Spleen (tissue), 11 donors: ENCODE data around the gene SKIDA1. TPM values are rescaled to one million over a fixed set of nuclear protein-coding genes. Genes with fewer than 3 reads are reported as not detected.

Experiments
- DNase-seq: peaks from one replicate; pipeline ENCODE4 v3.0.0-alpha.2; 2020
- H3K27ac ChIP-seq, 8 donors: fragments of 200-600 bp; sonication (generic) in 7 of 8; 1 replicate in 4 of 8; 2 replicates in 4 of 8; pipeline versions ENCODE4 v1.5.0 to v1.8.0; 2016 to 2021; ENCODE audit warnings: inconsistent platforms in 4 of 8, mild to moderate bottlenecking in 4 of 8, moderate library complexity in 1 of 8
- H3K27me3 ChIP-seq, 7 donors: fragments of 200-600 bp; sonication (generic) in 6 of 7; replicated peaks in 1 of 7; 1 replicate in 4 of 7; 2 replicates in 3 of 7; pipeline versions ENCODE4 v1.5.0 to v1.8.0; 2016 to 2021; ENCODE audit warnings: inconsistent platforms in 3 of 7, mild to moderate bottlenecking in 1 of 7
- H3K36me3 ChIP-seq, 6 donors: fragments of 200-600 bp; sonication (generic) in 5 of 6; 1 replicate in 4 of 6; 2 replicates in 2 of 6; pipeline versions ENCODE4 v1.5.0 to v1.8.0; 2016 to 2021; ENCODE audit warnings: inconsistent platforms in 2 of 6
- H3K4me1 ChIP-seq, 6 donors: fragments of 200-600 bp; sonication (generic) in 5 of 6; 1 replicate in 3 of 6; 2 replicates in 3 of 6; pipeline versions ENCODE4 v1.5.0 to v1.8.0; 2016 to 2021; ENCODE audit warnings: inconsistent platforms in 3 of 6
- H3K4me3 ChIP-seq, 8 donors: fragments of 200-600 bp; sonication (generic) in 7 of 8; 1 replicate in 4 of 8; 2 replicates in 4 of 8; pipeline versions ENCODE4 v1.5.0 to v1.8.0; 2016 to 2021; ENCODE audit warnings: inconsistent platforms in 4 of 8, mild to moderate bottlenecking in 4 of 8, moderate library complexity in 2 of 8
- H3K9me3 ChIP-seq, 8 donors: fragments of 200-600 bp; sonication (generic) in 7 of 8; 1 replicate in 4 of 8; 2 replicates in 4 of 8; pipeline versions ENCODE4 v1.5.0 to v1.8.0; 2016 to 2021; ENCODE audit warnings: inconsistent platforms in 4 of 8
- CTCF ChIP-seq, 11 experiments: fragments of 200-600 bp in 7 of 11; fragments of 450-650 bp in 4 of 11; sonication (generic) in 4 of 11; IDR thresholded peaks in 8 of 11; conservative IDR thresholded peaks in 3 of 11; 1 replicate in 7 of 11; 2 replicates in 4 of 11; pipeline versions ENCODE4 v1.4.0 to v1.8.0; 2016 to 2021; ENCODE audit warnings: antibody characterized with exemption in 11 of 11, inconsistent platforms in 4 of 11, mild to moderate bottlenecking in 1 of 11
- POLR2A ChIP-seq, 3 donors: fragments of 450-650 bp; IDR thresholded peaks; one replicate each; pipeline ENCODE4 v1.5.1; 2017; ENCODE audit warnings: antibody characterized with exemption in 3 of 3, mild to moderate bottlenecking in 1 of 3
- POLR2AphosphoS5 ChIP-seq, 3 donors: sonication (generic); formaldehyde crosslinking; IDR thresholded peaks; one replicate each; pipeline ENCODE4 v1.5.1; 2017; ENCODE audit warnings: antibody characterized with exemption in 3 of 3
- WGBS, 5 donors: extraction: QIAGEN DNeasy Blood & Tissue Kit in 3 of 5; methylation state at CpG; one replicate each; pipeline versions ENCODE4 v1.1.5 to v1.1.7; 2013 to 2018; 5-methylcytosine and 5-hydroxymethylcytosine counted together
- intact Hi-C: fragments of 100-400 bp; cut with DNase I; formaldehyde crosslinking; loops from one replicate; pipeline ENCODE4 v1.15.0; 2023; ENCODE audit warnings: low total_unique reads
- polyA plus RNA-seq, 3 donors: library from polyadenylated mRNA; stranded (reverse); fragments of 200-250 nt; gene quantifications; one replicate each; pipeline ENCODE4 v1.2.1, GENCODE V29; 2013
- total RNA-seq, 7 donors: library from RNA; depleted of rRNA in 3 of 7; stranded (reverse); fragments of >200 nt in 3 of 7; fragmentation: NEBNext Ultra II Directional in 4 of 7; extraction: Animal tissue kit (Norgen Biotek cat#: 25700) in 4 of 7; gene quantifications; one replicate each; pipeline versions ENCODE4 v1.1.0 to v1.2.1, GENCODE V29; 2016 to 2021
- donor health status: healthy with polysubstance abuse.
- donor health status: DM: no; HTN: no; CAD: no; lungs with moderate emphysema.
- donor health status: DM: no; HTN: no; CAD: no.
- donor health status: Bipolar disorder and iron deficiency.
- donor health status: healthy.
- donor health status: DM: no; HTN: no; CAD: no.
- donor health status: DM: yes; HTN: yes; CAD: no.

The SKIDA1 gene
- total and polyA plus RNA-seq, 10 donors = 0.14 to 0.91 (median 0.44) TPM; not detected in 1

- Histone ChIP-seq H3K36me3 (no peaks in the 10 kb centered on the region), H3K4me3 (no peak overlapping the region), H3K27me3 (peaks cover 0 to 36% (median 10%) of the 10 kb centered on the region in 7 donors), H3K4me1 (peaks cover 0 to 11% (median 4%) of the 10 kb centered on the region in 6 donors), H3K27ac (no peak overlapping the region), H3K9me3 (no peaks in the 10 kb centered on the region)
- intact Hi-C loops = no loop called here
- WGBS, 5 donors = 69 to 90% (median 76%) methylated on average over 4 of the region's 4 CpGs
- no peak for DNase-seq
- no peak for TF ChIP-seq CTCF (IDR thresholded peaks at IDR 0.05 in 8 of 11, conservative IDR thresholded peaks at IDR 0.05 in 3 of 11)
- TF ChIP-seq POLR2A (IDR thresholded peaks at IDR 0.05) = no peak
- no peak for TF ChIP-seq POLR2AphosphoS5 (IDR thresholded peaks at IDR 0.05)
Measured at GRCh38 chr10:21505711-21506278, 19.7 kb downstream of the SKIDA1 start.

GRCh38 chr10:21503542-21503941 lies 21.9 kb downstream of the SKIDA1 start:
- H3K9me3 ChIP-seq = no peaks in the 10 kb centered on the region
- DNase-seq = no peak
- no peaks in the 10 kb centered on the region for H3K36me3 ChIP-seq
- no peak for TF ChIP-seq CTCF (IDR thresholded peaks at IDR 0.05 in 8 of 11, conservative IDR thresholded peaks at IDR 0.05 in 3 of 11)
- TF ChIP-seq POLR2A (IDR thresholded peaks at IDR 0.05) = no peak
- TF ChIP-seq POLR2AphosphoS5 (IDR thresholded peaks at IDR 0.05) = no peak
- intact Hi-C loops = no loop called here
- peaks cover 8 to 17% (median 12%) of the 10 kb centered on the region in 6 donors for H3K4me1 ChIP-seq
- 81 to 93% (median 90%) methylated on average over 1 of the region's 1 CpG for WGBS, 5 donors
- no peak overlapping the region for H3K27ac ChIP-seq
- H3K4me3 ChIP-seq = no peak overlapping the region
- peaks cover 0 to 37% (median 26%) of the 10 kb centered on the region in 7 donors for H3K27me3 ChIP-seq

GRCh38 chr10:21502348-21502740 lies 23.1 kb downstream of the SKIDA1 start:
- no peak for TF ChIP-seq CTCF (IDR thresholded peaks at IDR 0.05 in 8 of 11, conservative IDR thresholded peaks at IDR 0.05 in 3 of 11)
- no peak for TF ChIP-seq POLR2A (IDR thresholded peaks at IDR 0.05)
- no peak for TF ChIP-seq POLR2AphosphoS5 (IDR thresholded peaks at IDR 0.05)
- intact Hi-C loops = no loop called here
- DNase-seq = no peak
- Histone ChIP-seq H3K4me3 (no peak overlapping the region), H3K4me1 (peaks cover 9 to 22% (median 16%) of the 10 kb centered on the region in 6 donors), H3K9me3 (no peaks in the 10 kb centered on the region), H3K27me3 (peaks cover 0 to 43% (median 28%) of the 10 kb centered on the region in 7 donors), H3K36me3 (no peaks in the 10 kb centered on the region), H3K27ac (no peak overlapping the region)
- WGBS, 5 donors = 92 to 96% (median 94%) methylated on average over 2 to 3 of the region's 3 CpGs

- H3K27me3 ChIP-seq = peaks cover 0 to 48% (median 33%) of the 10 kb centered on the region in 7 donors
- 80 to 92% (median 88%) methylated on average over 2 of the region's 2 CpGs for WGBS, 5 donors
Measured at GRCh38 chr10:21501731-21502347, 23.6 kb downstream of the SKIDA1 start.

More at GRCh38 chr10:21501731-21502347, 23.6 kb downstream of the SKIDA1 start:
- H3K4me1 ChIP-seq = peaks cover 11 to 27% (median 21%) of the 10 kb centered on the region in 6 donors
- no peaks in the 10 kb centered on the region for H3K9me3 ChIP-seq
- intact Hi-C loops = no loop called here
- no peak for TF ChIP-seq POLR2AphosphoS5 (IDR thresholded peaks at IDR 0.05)
- TF ChIP-seq CTCF (IDR thresholded peaks at IDR 0.05 in 8 of 11, conservative IDR thresholded peaks at IDR 0.05 in 3 of 11) = no peak
- TF ChIP-seq POLR2A (IDR thresholded peaks at IDR 0.05) = no peak
- no peak overlapping the region for H3K4me3 ChIP-seq
- no peaks in the 10 kb centered on the region for H3K36me3 ChIP-seq
- DNase-seq = no peak
- H3K27ac ChIP-seq = no peak overlapping the region
